Right lobe of liver (tissue), 4 donors: ENCODE data around the gene UAP1L1.

ENCODE experiments used
- POLR2A ChIP-seq: fragments of 450-650 bp; IDR thresholded peaks from one replicate; pipeline ENCODE4 v1.6.1; 2017; ENCODE audit warnings: antibody characterized with exemption, mild to moderate bottlenecking
- TF ChIP-seq, protein P1 (sequence below), 4 donors: fragments of 200-600 bp in 3 of 4; fragments of 450-650 bp in 1 of 4; IDR thresholded peaks; one replicate each; pipeline versions ENCODE4 v1.5.1 to v1.8.0; 2016 to 2022; ENCODE audit warnings: antibody characterized with exemption in 4 of 4, mild to moderate bottlenecking in 2 of 4
- donor health status: DM: no; HTN: no; CAD: no.
- donor health status: DM: no; HTN: no; CAD: no.
- donor health status: DM: no; HTN: yes; CAD: no.

DNA sequence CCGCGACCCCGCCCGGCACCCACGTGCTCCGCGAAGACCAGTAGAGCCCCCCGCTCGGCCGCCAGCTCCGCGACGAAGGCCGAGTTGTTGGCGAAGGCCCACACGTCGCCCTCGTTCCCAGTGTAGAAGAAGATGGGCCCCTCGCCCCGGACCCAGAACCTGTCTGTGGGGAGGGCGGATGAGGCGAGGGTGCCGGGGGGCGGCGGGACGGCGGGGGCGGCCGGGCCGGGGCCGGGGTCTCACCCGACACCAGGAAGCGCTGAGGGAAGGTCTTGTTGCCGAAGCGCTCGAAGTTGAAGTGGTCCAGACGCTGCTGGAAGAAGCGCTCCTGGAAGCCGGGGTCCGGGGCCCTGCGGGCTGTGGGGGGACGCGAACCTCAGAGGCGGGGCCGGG, 36.9 kb downstream of the UAP1L1 start:
- TF ChIP-seq, protein P1, sequence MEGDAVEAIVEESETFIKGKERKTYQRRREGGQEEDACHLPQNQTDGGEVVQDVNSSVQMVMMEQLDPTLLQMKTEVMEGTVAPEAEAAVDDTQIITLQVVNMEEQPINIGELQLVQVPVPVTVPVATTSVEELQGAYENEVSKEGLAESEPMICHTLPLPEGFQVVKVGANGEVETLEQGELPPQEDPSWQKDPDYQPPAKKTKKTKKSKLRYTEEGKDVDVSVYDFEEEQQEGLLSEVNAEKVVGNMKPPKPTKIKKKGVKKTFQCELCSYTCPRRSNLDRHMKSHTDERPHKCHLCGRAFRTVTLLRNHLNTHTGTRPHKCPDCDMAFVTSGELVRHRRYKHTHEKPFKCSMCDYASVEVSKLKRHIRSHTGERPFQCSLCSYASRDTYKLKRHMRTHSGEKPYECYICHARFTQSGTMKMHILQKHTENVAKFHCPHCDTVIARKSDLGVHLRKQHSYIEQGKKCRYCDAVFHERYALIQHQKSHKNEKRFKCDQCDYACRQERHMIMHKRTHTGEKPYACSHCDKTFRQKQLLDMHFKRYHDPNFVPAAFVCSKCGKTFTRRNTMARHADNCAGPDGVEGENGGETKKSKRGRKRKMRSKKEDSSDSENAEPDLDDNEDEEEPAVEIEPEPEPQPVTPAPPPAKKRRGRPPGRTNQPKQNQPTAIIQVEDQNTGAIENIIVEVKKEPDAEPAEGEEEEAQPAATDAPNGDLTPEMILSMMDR (IDR thresholded peaks at IDR 0.05): no peak
- no peak for TF ChIP-seq POLR2A
